ENCODE data around the gene PSMD7. TPM values are rescaled to one million over a fixed set of nuclear protein-coding genes. Genes with fewer than 3 reads are reported as not detected.

The PSMD7 gene
- 94.9 TPM for total RNA-seq

DNA sequence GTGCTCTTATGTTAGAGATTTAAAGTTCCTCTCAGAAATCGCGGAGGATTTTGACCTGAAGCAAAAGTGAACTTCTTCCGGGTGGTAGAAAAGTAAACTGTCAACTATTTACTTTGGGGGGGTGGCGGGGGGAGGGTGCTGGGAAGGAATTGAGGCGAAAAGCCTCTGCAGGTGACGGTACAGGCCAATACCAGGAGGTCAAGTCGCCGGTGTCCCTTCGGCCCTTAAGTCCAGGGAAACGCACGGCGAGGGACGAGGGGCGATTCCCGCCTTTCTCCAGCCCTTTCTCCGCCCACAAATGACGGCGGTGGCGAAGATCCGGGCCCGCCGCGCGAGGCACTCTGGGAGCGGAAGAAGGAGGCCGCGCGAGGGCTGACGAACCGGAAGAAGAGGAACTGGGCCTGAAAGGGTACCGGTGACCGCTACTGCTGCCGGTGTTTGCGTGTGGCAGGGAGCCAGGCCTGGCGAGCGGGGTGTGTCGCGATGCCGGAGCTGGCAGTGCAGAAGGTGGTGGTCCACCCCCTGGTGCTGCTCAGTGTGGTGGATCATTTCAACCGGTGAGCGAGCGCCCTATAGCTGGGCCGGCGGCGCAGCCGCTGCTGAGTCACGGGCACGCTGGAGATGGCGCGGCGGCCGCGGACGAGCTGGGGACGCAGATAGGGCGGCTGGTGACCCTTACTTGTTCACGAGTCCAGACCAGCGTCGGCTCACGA is at the start of gene PSMD7:
Gene PSMD7 (plus strand): TSS at position 383 of the 713 bp plus-strand sequence. CDS start 101 bp downstream, at position 484.
- Histone ChIP-seq H3K4me1 (ENCODE audit: insufficient read depth, low read length) (peaks cover 33% of the 10 kb centered on the region), H3K4me3 (ENCODE audit: low read length) (peak within 1 kb of the TSS; percentile 92), H3K27me3 (ENCODE audit: insufficient read depth, low read length) (no peaks in the 10 kb centered on the region)

DNA sequence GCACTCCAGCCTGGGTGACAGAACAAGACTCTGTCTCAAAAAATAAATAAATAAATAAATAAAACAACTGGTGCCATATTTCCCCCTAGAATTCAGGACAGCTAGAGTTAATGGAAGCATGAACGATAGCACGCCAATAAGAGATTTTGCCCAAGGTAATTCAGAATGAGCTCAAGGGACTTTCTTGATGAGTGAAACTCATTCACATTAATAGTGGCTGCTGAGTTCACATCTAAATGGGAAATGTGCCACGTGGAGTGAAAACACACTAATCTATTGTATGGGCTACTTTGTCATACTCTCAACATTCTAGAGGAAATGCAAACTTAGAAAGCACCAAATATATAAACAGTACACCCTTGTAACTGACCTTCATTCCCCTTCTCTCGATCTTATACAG is 47.4 kb upstream of the PSMD7 start:
- Histone ChIP-seq H3K4me3 (ENCODE audit: low read length) (no peak overlapping the region), H3K9me3 (ENCODE audit: low read depth, low read length) (no peaks in the 10 kb centered on the region), H3K27me3 (ENCODE audit: insufficient read depth, low read length) (no peaks in the 10 kb centered on the region), H3K4me1 (ENCODE audit: insufficient read depth, low read length) (no peaks in the 10 kb centered on the region)

More for the DNA sequence above, at the start of gene PSMD7:
- no peaks in the 10 kb centered on the region for H3K9me3 ChIP-seq (ENCODE audit: low read depth, low read length)

GRCh38 chr16:74249846-74250245 is 46.8 kb upstream of the PSMD7 start:
- no peak overlapping the region for H3K4me3 ChIP-seq (ENCODE audit: low read length)
- no peaks in the 10 kb centered on the region for H3K9me3 ChIP-seq (ENCODE audit: low read depth, low read length)
- no peaks in the 10 kb centered on the region for H3K27me3 ChIP-seq (ENCODE audit: insufficient read depth, low read length)
- H3K4me1 ChIP-seq (ENCODE audit: insufficient read depth, low read length), result no peaks in the 10 kb centered on the region

DNA sequence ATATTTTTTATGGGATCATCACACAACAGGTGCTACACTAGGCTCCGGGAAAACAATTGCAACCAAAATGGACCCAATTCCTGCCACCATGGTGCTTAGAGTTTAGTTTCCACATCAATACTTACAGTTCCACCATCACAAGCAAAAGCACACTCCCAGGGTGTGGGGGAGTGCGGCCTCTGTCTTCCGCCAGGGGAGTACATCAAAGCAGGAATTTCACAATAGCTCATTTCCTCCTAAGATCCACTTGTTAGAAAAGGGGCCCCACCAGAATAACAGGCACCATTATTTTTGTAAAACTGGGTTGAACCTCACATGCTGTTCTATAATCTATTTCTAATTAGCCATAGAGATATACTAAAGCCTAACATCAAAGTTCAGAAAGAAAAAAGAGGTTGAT is 44.3 kb upstream of the PSMD7 start:
- H3K4me1 ChIP-seq (ENCODE audit: insufficient read depth, low read length), result no peaks in the 10 kb centered on the region
- no peaks in the 10 kb centered on the region for H3K9me3 ChIP-seq (ENCODE audit: low read depth, low read length)
- H3K4me3 ChIP-seq (ENCODE audit: low read length), result no peak overlapping the region
- H3K27me3 ChIP-seq (ENCODE audit: insufficient read depth, low read length), result no peaks in the 10 kb centered on the region

GRCh38 chr16:74253161-74253938 is 43.3 kb upstream of the PSMD7 start:
- Histone ChIP-seq H3K4me1 (ENCODE audit: insufficient read depth, low read length) (no peaks in the 10 kb centered on the region), H3K9me3 (ENCODE audit: low read depth, low read length) (no peaks in the 10 kb centered on the region), H3K4me3 (ENCODE audit: low read length) (no peak overlapping the region), H3K27me3 (ENCODE audit: insufficient read depth, low read length) (no peaks in the 10 kb centered on the region)

DNA sequence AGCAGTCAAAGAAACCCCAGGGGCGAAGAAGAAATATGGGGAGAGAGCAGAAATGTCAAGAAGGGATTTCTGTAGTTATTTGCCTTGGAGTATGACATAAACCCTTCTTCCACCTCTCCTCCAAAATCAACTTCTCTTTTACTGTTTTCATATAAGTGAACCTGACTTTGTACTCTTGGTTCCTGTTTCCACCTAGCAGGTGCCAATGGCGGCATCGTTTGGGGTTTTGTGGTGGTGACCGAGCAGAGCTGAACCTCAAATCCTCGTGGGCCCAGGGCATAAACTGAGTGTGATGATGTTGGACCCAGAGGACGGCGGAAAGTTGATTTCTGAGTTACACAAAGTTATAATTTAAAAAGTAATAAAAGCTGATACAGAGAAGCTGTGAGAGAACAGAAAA is 39.6 kb upstream of the PSMD7 start:
- Histone ChIP-seq H3K27me3 (ENCODE audit: insufficient read depth, low read length) (no peaks in the 10 kb centered on the region), H3K4me1 (ENCODE audit: insufficient read depth, low read length) (no peaks in the 10 kb centered on the region), H3K4me3 (ENCODE audit: low read length) (no peak overlapping the region), H3K9me3 (ENCODE audit: low read depth, low read length) (no peaks in the 10 kb centered on the region)

DNA sequence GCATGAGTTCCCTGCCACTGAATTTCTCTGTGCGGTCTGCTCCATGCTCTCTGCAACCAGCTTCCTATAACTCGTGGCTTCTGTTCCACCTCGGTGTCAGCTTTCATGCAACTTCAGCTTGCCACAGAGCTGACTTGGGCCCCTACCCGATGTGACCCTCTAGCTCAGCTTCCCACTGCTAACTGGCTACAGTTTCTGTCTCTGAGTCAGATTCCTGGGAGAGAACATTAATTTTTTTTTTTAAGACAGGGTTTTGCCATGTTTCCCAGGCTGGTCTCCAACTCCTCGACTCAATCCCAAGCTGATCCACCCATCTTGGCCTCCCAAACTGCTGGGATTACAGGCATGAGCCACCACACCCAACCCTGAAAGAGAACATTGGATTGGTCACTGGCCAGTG is 35.5 kb upstream of the PSMD7 start:
- no peaks in the 10 kb centered on the region for H3K4me1 ChIP-seq (ENCODE audit: insufficient read depth, low read length)
- H3K9me3 ChIP-seq (ENCODE audit: low read depth, low read length), result no peaks in the 10 kb centered on the region
- no peak overlapping the region for H3K4me3 ChIP-seq (ENCODE audit: low read length)
- no peaks in the 10 kb centered on the region for H3K27me3 ChIP-seq (ENCODE audit: insufficient read depth, low read length)

DNA sequence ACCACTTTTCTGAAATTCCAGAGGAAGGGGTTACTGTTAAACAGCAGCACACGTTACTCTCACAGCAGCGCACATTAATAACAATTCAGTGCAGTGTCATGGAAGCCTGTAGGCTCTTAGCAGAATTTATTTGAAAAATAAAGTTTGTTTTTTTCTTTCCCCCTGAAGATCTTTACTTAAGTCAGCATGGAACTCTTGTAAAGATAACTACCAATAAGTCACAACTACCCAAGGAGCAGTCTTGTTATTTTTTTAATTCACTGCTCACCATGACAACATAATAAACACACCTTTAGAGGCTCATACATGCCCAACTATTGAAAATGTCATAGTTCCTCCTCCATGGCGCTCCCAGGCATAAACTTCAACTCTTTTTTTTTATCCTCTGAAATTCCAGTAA is 31.8 kb upstream of the PSMD7 start:
- Histone ChIP-seq H3K4me1 (ENCODE audit: insufficient read depth, low read length) (no peaks in the 10 kb centered on the region), H3K27me3 (ENCODE audit: insufficient read depth, low read length) (no peaks in the 10 kb centered on the region), H3K4me3 (ENCODE audit: low read length) (no peak overlapping the region), H3K9me3 (ENCODE audit: low read depth, low read length) (no peaks in the 10 kb centered on the region)

- H3K9me3 ChIP-seq (ENCODE audit: low read depth, low read length), result no peaks in the 10 kb centered on the region
- no peak overlapping the region for H3K4me3 ChIP-seq (ENCODE audit: low read length)
- H3K4me1 ChIP-seq (ENCODE audit: insufficient read depth, low read length), result no peaks in the 10 kb centered on the region
- no peaks in the 10 kb centered on the region for H3K27me3 ChIP-seq (ENCODE audit: insufficient read depth, low read length)
Measured at GRCh38 chr16:74268372-74268782, 28.2 kb upstream of the PSMD7 start.

- Histone ChIP-seq H3K4me1 (ENCODE audit: insufficient read depth, low read length) (no peaks in the 10 kb centered on the region), H3K27me3 (ENCODE audit: insufficient read depth, low read length) (peaks cover 7% of the 10 kb centered on the region), H3K9me3 (ENCODE audit: low read depth, low read length) (no peaks in the 10 kb centered on the region), H3K4me3 (ENCODE audit: low read length) (no peak overlapping the region)
Measured at GRCh38 chr16:74271872-74272271, 24.7 kb upstream of the PSMD7 start.

DNA sequence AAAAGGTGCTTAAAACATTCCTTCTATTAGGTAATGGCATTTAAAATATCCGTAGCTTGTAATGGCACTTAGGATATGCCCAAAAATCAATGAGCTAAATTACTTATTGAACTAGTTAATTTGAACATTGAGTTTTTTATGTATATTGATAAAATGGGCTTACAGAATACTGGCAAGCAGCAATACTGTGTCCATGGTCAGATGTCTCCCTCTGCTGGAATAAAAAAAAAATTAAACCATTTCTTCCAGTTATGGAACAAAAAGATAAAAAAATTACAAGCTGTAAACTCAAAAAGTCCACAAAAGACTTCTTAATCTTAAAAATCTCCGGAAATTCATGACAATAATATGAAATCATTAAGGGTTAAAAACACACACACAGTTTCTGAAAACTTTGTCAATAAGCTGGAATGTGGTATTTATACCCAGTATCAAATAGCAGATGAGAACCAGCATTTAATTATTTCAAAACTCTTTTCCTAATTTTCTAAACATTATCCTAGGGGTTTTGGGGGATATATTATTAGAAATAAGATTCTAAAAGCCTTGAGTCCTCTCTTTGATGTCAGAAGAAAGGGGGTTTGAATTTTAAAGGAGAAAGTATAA is 21.5 kb upstream of the PSMD7 start:
- H3K4me1 ChIP-seq (ENCODE audit: insufficient read depth, low read length), result no peaks in the 10 kb centered on the region
- H3K4me3 ChIP-seq (ENCODE audit: low read length), result no peak overlapping the region
- H3K9me3 ChIP-seq (ENCODE audit: low read depth, low read length), result no peaks in the 10 kb centered on the region
- peaks cover 7% of the 10 kb centered on the region for H3K27me3 ChIP-seq (ENCODE audit: insufficient read depth, low read length)

GRCh38 chr16:74275711-74276110 is 20.9 kb upstream of the PSMD7 start:
- Histone ChIP-seq H3K9me3 (ENCODE audit: low read depth, low read length) (no peaks in the 10 kb centered on the region), H3K27me3 (ENCODE audit: insufficient read depth, low read length) (peaks cover 7% of the 10 kb centered on the region), H3K4me1 (ENCODE audit: insufficient read depth, low read length) (no peaks in the 10 kb centered on the region), H3K4me3 (ENCODE audit: low read length) (no peak overlapping the region)

DNA sequence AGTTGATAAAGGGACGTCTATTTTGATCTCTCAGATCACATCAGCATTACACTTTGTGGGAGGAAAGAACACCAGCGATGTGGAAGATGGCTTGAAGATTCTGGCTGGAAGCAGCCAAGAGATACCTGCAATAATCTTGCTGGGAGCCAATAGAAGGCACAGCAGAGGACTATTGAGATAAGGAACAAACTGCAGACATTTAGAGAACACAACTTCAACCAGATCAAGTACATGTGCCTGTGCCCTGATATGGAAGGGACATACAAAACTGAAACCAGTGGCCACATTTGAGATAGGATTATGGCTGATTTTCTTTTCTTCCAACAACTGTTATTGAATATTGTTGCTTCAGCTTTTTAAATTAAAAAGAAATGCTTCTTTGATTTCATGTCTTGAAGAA is 18.6 kb upstream of the PSMD7 start:
- H3K9me3 ChIP-seq (ENCODE audit: low read depth, low read length), result no peaks in the 10 kb centered on the region
- H3K4me3 ChIP-seq (ENCODE audit: low read length), result no peak overlapping the region
- no peaks in the 10 kb centered on the region for H3K4me1 ChIP-seq (ENCODE audit: insufficient read depth, low read length)

GRCh38 chr16:74279266-74279665 is 17.3 kb upstream of the PSMD7 start:
- Histone ChIP-seq H3K4me1 (ENCODE audit: insufficient read depth, low read length) (no peaks in the 10 kb centered on the region), H3K9me3 (ENCODE audit: low read depth, low read length) (no peaks in the 10 kb centered on the region), H3K27me3 (ENCODE audit: insufficient read depth, low read length) (peaks cover 5% of the 10 kb centered on the region)

More for the DNA sequence above, 18.6 kb upstream of the PSMD7 start:
- H3K27me3 ChIP-seq (ENCODE audit: insufficient read depth, low read length), result peaks cover 7% of the 10 kb centered on the region

DNA sequence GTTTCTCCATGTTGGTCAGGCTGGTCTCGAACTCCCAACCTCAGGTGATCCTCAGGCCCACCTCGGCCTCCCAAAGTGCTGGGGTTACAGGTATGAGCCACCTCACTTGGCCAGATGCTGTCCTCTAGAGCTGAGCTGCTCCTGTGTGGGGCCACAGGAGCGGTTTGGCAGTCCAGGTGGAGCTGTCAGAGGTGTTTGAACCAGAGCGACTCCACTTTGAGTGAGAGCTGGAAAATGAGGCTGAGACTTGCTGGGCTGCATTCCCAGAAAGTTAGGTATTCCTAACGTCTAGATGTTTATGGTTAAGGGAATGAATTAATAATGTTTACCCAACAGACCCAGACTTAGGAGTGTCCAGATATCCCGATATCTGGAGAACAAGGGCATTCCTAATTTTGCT is 16.8 kb upstream of the PSMD7 start:
- Histone ChIP-seq H3K4me1 (ENCODE audit: insufficient read depth, low read length) (no peaks in the 10 kb centered on the region), H3K27me3 (ENCODE audit: insufficient read depth, low read length) (peaks cover 5% of the 10 kb centered on the region), H3K9me3 (ENCODE audit: low read depth, low read length) (no peaks in the 10 kb centered on the region), H3K4me3 (ENCODE audit: low read length) (no peak overlapping the region)

More at GRCh38 chr16:74279266-74279665, 17.3 kb upstream of the PSMD7 start:
- H3K4me3 ChIP-seq (ENCODE audit: low read length), result no peak overlapping the region
